MCF 10A (cell line): ENCODE results near the gene HSD3B1. TPM values are rescaled to one million over a fixed set of nuclear protein-coding genes. Genes with fewer than 3 reads are reported as not detected.

Source experiments
- BruUV-seq: library from RNA; stranded (reverse); fragments of 400-500 nt; replicated peaks from 2 replicates; lab custom pipeline; 2021; lab: Mats Ljungman, UMichigan
- CTCF ChIA-PET: fragments of 300-600 bp; sonication (Branson Sonifier 250); formaldehyde crosslinking; extraction: SDS; loops from one replicate; lab custom pipeline; 2021; ENCODE audit warnings: antibody characterized with exemption, inconsistent platforms; lab: Yijun Ruan, JAX
- POLR2A ChIA-PET: fragments of 300-600, 350-650 bp; sonication (Branson Sonifier 250); formaldehyde crosslinking; extraction: SDS; loops from one replicate; lab custom pipeline; 2020; ENCODE audit warnings: antibody characterized with exemption, inconsistent platforms; lab: Yijun Ruan, JAX
- DNase-seq: peaks from one replicate; pipeline ENCODE4 v3.0.0-alpha.2; 2018; ENCODE audit not compliant: unreplicated experiment
- H3K27ac Mint-ChIP-seq: one replicate; pipeline ENCODE4 v1.8.0; 2022; ENCODE audit warnings: mild to moderate bottlenecking, low read depth, mixed read lengths; ENCODE audit not compliant: unreplicated experiment
- H3K27me3 Mint-ChIP-seq: one replicate; pipeline ENCODE4 v1.8.0; 2022; ENCODE audit warnings: mixed read lengths; ENCODE audit not compliant: insufficient read depth, unreplicated experiment
- H3K36me3 Mint-ChIP-seq: one replicate; pipeline ENCODE4 v1.8.0; 2022; ENCODE audit warnings: mild to moderate bottlenecking, moderate library complexity, mixed read lengths; ENCODE audit not compliant: insufficient read depth, unreplicated experiment
- H3K4me1 Mint-ChIP-seq: one replicate; pipeline ENCODE4 v1.8.0; 2022; ENCODE audit warnings: mixed read lengths; ENCODE audit not compliant: insufficient read depth, unreplicated experiment
- H3K4me3 Mint-ChIP-seq: one replicate; pipeline ENCODE4 v1.8.0; 2022; ENCODE audit warnings: mild to moderate bottlenecking, moderate library complexity, mixed read lengths; ENCODE audit not compliant: unreplicated experiment
- H3K9me3 Mint-ChIP-seq: one replicate; pipeline ENCODE4 v1.8.0; 2022; ENCODE audit warnings: mixed read lengths; ENCODE audit not compliant: unreplicated experiment
- CTCF ChIP-seq: fragments of 200-600 bp; IDR thresholded peaks from one replicate; pipeline ENCODE4 v1.8.0; 2022; ENCODE audit warnings: antibody characterized with exemption, mild to moderate bottlenecking; ENCODE audit not compliant: unreplicated experiment
- intact Hi-C: fragments of 100-400 bp; cut with micrococcal nuclease; formaldehyde crosslinking; loops from 2 replicates; pipeline ENCODE4 v1.14.1; 2022
- total RNA-seq: library from RNA; stranded (reverse); gene quantifications from 2 replicates; pipeline ENCODE4 v1.2.3, GENCODE V29; 2022

The HSD3B1 gene
- total RNA-seq, 1 experiment from 2014 or later, result not detected

DNA sequence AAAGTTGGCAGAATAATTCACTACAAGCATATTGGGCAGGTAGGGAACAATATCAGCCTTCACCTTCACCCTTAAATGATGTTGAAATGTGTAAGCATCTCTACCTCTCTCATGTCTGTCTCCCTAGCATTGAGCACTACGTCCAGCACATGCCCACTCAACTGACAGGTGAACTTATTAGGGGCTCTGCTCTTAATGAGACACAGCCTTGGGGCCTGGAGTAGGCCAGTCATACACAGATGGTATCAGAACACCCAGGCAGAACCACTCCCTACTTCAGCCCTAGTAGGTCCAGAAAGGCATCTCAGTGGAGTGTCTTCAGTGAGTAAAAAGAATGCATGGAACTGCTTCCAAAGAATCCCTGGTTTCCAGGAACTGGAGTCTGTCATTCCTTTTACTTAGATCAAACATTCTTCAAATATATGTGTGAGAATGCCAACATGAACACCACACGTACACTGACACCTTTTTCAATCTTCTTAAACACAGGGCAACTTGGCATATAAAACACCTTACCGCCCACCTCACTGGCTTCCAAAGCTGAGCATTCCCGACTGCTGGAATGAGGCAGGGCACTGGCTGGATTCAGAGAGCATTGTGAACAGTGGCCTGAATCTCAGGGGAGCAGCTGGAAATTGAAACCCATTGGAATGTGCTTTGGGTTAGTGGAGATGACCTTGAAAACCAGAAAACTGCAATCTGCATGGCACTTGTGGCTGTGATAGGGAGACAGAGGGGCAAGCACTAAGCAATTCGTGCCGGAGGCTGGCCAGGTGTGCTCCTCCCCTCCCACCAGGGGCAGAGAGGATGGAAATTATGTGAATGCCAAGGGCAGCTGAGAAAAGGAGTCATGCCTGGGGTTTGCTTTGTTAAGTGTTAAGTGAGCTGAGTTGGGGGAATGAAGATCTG lies 24.2 kb upstream of the HSD3B1 start:
- BruUV-seq, result no TSS peak
- H3K9me3 Mint-ChIP-seq, result no peaks in the 10 kb centered on the region
- no peaks in the 10 kb centered on the region for H3K4me1 Mint-ChIP-seq
- H3K27me3 Mint-ChIP-seq, result no peaks in the 10 kb centered on the region
- H3K27ac Mint-ChIP-seq, result no peak overlapping the region
- CTCF ChIA-PET, result interaction anchor here (0.6 to 1.3 kb wide), 2 partner anchors 11 to 126 kb away, joined by 3 read pairs; no protein-coding TSS in a partner anchor
- POLR2A ChIA-PET, result no interaction called here
- intact Hi-C loops, result no loop called here
- DNase-seq, result no peak
- H3K4me3 Mint-ChIP-seq, result no peak overlapping the region
- no peaks in the 10 kb centered on the region for H3K36me3 Mint-ChIP-seq
- TF ChIP-seq CTCF, result no peak

DNA sequence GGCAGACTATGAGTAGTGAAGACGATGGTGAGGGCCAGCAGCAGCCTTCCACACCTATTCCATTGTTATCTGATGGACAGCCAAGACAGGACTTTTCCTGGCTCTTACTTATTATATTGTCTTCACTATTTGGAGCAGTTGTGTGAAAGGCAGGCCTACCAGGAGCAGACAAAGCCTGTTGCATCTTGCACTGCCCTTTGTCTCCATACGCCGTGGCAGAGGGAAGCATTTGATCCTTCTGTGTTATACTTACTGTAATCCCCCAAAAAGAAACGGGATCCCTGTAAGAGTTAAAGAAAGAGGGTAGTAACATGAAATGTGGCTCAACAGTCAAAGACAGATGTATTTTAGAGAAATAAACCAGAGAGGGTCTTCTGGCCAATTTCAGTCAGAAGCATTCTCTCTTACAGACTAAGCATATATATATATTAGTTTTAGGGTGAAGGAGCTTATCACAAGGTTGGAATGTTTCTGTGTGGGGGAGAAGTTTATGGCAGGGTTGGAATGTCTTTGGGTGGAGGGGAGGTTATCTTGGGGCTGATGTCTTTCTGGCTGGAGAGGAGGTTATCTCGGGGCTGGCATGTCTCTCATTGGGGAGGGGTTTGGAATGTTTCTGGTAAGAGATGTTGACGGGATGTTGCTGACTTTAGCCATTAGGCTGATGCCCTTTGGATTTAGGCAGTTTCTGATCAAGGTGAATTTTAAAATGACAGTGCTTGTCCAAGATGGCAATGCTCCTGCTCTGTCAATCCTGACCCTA lies 23.4 kb upstream of the HSD3B1 start:
- ChIA-PET POLR2A (no interaction called here), CTCF (no interaction called here)
- Mint-ChIP-seq H3K27me3 (no peaks in the 10 kb centered on the region), H3K4me1 (no peaks in the 10 kb centered on the region), H3K27ac (no peak overlapping the region), H3K4me3 (no peak overlapping the region), H3K9me3 (no peaks in the 10 kb centered on the region), H3K36me3 (no peaks in the 10 kb centered on the region)
- TF ChIP-seq CTCF, result no peak
- no TSS peak for BruUV-seq
- DNase-seq, result no peak
- intact Hi-C loops, result no loop called here

DNA sequence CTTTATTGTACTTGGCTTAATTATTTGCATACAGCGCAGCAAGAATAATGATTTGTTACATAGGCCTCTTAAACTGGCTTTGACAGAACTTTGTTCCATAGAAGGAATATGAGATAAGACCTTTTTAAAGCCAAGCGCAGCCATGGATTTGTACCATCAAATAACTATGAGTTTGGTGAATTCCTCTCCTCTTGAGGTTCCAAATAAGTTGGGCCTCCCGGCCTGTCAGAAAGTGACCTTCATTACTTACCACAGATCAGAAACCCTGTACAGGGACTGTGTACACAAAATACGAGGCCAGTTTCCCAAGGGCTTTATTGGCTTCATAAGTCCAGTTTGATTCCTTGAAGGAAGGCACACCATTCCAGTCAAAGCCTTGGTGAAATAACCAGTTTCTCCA lies 21.8 kb upstream of the HSD3B1 start:
- BruUV-seq, result no TSS peak
- no peak overlapping the region for H3K4me3 Mint-ChIP-seq
- no peaks in the 10 kb centered on the region for H3K27me3 Mint-ChIP-seq
- ChIA-PET POLR2A (no interaction called here), CTCF (no interaction called here)
- H3K36me3 Mint-ChIP-seq, result no peaks in the 10 kb centered on the region
- H3K27ac Mint-ChIP-seq, result no peak overlapping the region
- no peak for DNase-seq
- H3K9me3 Mint-ChIP-seq, result no peaks in the 10 kb centered on the region
- no peak for TF ChIP-seq CTCF
- H3K4me1 Mint-ChIP-seq, result no peaks in the 10 kb centered on the region
- intact Hi-C loops, result no loop called here

DNA sequence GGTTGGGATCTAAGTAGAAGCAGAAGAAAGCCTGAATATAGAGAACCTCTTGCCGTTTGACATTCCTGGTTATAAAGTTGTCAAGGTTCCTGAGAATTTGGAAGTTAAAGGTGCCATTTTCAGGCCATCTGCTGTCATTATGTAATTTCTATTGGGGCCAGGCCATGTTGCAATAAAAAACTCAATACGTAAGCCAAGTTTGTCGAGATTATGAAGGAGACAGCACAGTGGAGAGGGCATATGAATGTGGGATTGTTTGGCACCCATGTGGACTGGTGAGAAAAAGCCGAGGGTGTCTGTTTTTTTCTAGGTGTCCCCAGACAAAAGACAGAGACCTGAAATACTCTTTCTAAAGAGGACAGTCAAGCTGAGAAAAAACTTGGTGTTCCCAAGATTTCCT lies 18.8 kb upstream of the HSD3B1 start:
- H3K27me3 Mint-ChIP-seq, result no peaks in the 10 kb centered on the region
- intact Hi-C loops, result no loop called here

More for the DNA sequence above, 18.8 kb upstream of the HSD3B1 start:
- Mint-ChIP-seq H3K36me3 (no peaks in the 10 kb centered on the region), H3K9me3 (no peaks in the 10 kb centered on the region), H3K4me1 (no peaks in the 10 kb centered on the region), H3K27ac (no peak overlapping the region), H3K4me3 (no peak overlapping the region)
- TF ChIP-seq CTCF, result no peak
- POLR2A ChIA-PET, result interaction anchor here (1.1 kb wide), 1 partner anchor 7 kb away, joined by 3 read pairs; no protein-coding TSS in a partner anchor
- no peak for DNase-seq
- CTCF ChIA-PET, result interaction anchor here (1.9 kb wide), 1 partner anchor 12 kb away, joined by 7 read pairs; no protein-coding TSS in a partner anchor
- BruUV-seq, result no TSS peak
